ENCODE measurements around the gene NACC2. TPM values are rescaled to one million over a fixed set of nuclear protein-coding genes. Genes with fewer than 3 reads are reported as not detected.

The NACC2 gene
- total RNA-seq, 4 donors from 2014 or later, result 22.2 to 64.3 (median 26.5) TPM

DNA sequence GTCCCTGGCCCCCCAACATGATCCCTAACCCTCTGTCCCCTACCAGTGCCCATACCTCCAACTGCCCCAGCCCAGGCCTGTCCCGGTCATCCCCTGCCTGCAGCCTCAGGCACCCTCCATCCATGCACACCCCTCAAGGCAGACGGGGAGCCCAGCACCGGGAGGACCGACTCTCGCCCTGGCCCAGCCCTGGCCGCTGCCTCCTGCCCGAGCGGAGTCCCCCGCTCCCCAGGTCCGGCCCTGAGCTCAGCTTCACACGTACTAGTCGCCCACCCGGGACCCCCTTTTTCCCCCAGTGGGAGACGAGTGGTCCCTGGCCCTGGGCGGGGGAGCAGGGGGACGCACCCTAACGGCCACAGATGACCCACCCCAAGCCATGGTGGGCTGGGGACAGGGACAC, 84.9 kb downstream of the NACC2 start:
- Histone ChIP-seq H3K9me3 (no peaks in the 10 kb centered on the region), H3K27ac (peak overlapping the region in 2 of 4 donors; percentile 5 to 18), H3K27me3 (no peaks in the 10 kb centered on the region), H3K36me3 (peaks cover 0 to 7% (median 0%) of the 10 kb centered on the region in 4 donors), H3K4me1 (peaks cover 9 to 26% (median 18%) of the 10 kb centered on the region in 4 donors), H3K4me3 (no peak overlapping the region)
- no peak for DNase-seq
- no peak for TF ChIP-seq POLR2AphosphoS5 (IDR thresholded peaks at IDR 0.05)
- TF ChIP-seq EP300 (IDR thresholded peaks at IDR 0.05; ENCODE audit: low read depth), result no peak
- no peak for TF ChIP-seq POLR2A (IDR thresholded peaks at IDR 0.05)
- intact Hi-C loops (cut with DNase I; ENCODE audit: low total_unique reads), result no loop called here
- in situ Hi-C loops (cut with MboI; ENCODE audit: low pct_ligation_motif_present in 1 of 4, low pct_unique_long_range_greater_than_20kb in 1 of 4, low sequenced_read_pairs in 3 of 4), result no loop called here
- WGBS, 2 donors (ENCODE audit: low coverage in 1 of 2), result 90% methylated on average over 17 of the region's 17 CpGs; no CpG with 5 or more reads in 1 of the 2 donors

DNA sequence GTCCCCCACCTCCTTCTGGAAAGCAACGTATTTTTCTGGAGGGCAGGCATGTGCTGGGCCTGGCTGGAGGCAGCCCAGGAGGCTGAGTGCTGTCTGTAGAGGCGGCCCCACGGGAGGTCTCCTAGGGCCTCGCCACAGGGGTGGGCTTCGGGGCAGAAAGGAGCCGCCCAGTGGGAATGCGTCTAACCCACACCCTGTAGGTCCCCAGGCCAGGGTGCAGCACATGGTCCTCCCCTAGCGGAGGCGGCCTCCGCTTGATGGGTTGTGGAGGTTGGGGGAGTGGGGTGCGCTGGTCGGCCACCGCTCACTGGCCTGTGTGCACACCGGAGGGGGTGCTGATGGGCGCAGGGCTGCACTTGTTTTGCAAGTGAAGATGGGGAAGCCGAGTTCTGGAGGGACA, 85.6 kb downstream of the NACC2 start:
- peaks cover 9 to 26% (median 18%) of the 10 kb centered on the region in 4 donors for H3K4me1 ChIP-seq
- H3K27ac ChIP-seq, result peak overlapping the region in 2 of 4 donors; percentile 7 to 74
- no peaks in the 10 kb centered on the region for H3K9me3 ChIP-seq
- intact Hi-C loops (cut with DNase I; ENCODE audit: low total_unique reads), result no loop called here
- H3K4me3 ChIP-seq, result no peak overlapping the region
- 80 to 92% methylated on average over 1 to 13 of the region's 16 CpGs for WGBS, 2 donors (ENCODE audit: low coverage in 1 of 2)
- in situ Hi-C loops (cut with MboI; ENCODE audit: low pct_ligation_motif_present in 1 of 4, low pct_unique_long_range_greater_than_20kb in 1 of 4, low sequenced_read_pairs in 3 of 4), result no loop called here
- TF ChIP-seq POLR2AphosphoS5 (IDR thresholded peaks at IDR 0.05) (no peak), EP300 (IDR thresholded peaks at IDR 0.05; ENCODE audit: low read depth) (no peak), POLR2A (IDR thresholded peaks at IDR 0.05) (no peak)
- TF ChIP-seq, protein P1, sequence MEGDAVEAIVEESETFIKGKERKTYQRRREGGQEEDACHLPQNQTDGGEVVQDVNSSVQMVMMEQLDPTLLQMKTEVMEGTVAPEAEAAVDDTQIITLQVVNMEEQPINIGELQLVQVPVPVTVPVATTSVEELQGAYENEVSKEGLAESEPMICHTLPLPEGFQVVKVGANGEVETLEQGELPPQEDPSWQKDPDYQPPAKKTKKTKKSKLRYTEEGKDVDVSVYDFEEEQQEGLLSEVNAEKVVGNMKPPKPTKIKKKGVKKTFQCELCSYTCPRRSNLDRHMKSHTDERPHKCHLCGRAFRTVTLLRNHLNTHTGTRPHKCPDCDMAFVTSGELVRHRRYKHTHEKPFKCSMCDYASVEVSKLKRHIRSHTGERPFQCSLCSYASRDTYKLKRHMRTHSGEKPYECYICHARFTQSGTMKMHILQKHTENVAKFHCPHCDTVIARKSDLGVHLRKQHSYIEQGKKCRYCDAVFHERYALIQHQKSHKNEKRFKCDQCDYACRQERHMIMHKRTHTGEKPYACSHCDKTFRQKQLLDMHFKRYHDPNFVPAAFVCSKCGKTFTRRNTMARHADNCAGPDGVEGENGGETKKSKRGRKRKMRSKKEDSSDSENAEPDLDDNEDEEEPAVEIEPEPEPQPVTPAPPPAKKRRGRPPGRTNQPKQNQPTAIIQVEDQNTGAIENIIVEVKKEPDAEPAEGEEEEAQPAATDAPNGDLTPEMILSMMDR (IDR thresholded peaks at IDR 0.05), result no peak
- H3K27me3 ChIP-seq, result no peaks in the 10 kb centered on the region
- DNase-seq, result no peak
- peaks cover 0 to 7% (median 0%) of the 10 kb centered on the region in 4 donors for H3K36me3 ChIP-seq

DNA sequence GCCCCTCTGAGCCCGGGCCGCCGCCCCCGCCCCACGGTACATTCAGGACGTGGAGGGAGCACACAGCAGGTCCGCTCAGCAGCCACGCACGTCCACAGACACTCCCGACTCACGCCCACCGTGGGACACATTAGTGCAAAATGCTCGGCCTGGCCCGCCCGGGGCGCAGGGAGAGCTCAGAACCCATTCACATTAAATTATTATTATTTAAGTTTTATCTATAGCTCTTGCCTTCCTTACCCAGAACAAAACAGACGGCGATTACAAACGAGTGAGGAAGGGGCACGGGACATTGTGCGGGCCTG, 86.4 kb downstream of the NACC2 start:
- intact Hi-C loops (cut with DNase I; ENCODE audit: low total_unique reads), result no loop called here
- H3K4me1 ChIP-seq, result peaks cover 9 to 33% (median 19%) of the 10 kb centered on the region in 4 donors
- no peaks in the 10 kb centered on the region for H3K9me3 ChIP-seq
- no peak for TF ChIP-seq POLR2AphosphoS5 (IDR thresholded peaks at IDR 0.05)
- TF ChIP-seq POLR2A (IDR thresholded peaks at IDR 0.05), result no peak
- no peak for TF ChIP-seq EP300 (IDR thresholded peaks at IDR 0.05; ENCODE audit: low read depth)
- TF ChIP-seq, protein P1 (IDR thresholded peaks at IDR 0.05), result no peak
- WGBS, 2 donors (ENCODE audit: low coverage in 1 of 2), result 86% methylated on average over 21 of the region's 21 CpGs; no CpG with 5 or more reads in 1 of the 2 donors
- H3K36me3 ChIP-seq, result peaks cover 0 to 3% (median 0%) of the 10 kb centered on the region in 4 donors
- peak overlapping the region; percentile 65 to 74 (median 68) for H3K27ac ChIP-seq
- H3K27me3 ChIP-seq, result no peaks in the 10 kb centered on the region
- no peak overlapping the region for H3K4me3 ChIP-seq
- no peak for DNase-seq
- in situ Hi-C loops (cut with MboI; ENCODE audit: low pct_ligation_motif_present in 1 of 4, low pct_unique_long_range_greater_than_20kb in 1 of 4, low sequenced_read_pairs in 3 of 4), result no loop called here

DNA sequence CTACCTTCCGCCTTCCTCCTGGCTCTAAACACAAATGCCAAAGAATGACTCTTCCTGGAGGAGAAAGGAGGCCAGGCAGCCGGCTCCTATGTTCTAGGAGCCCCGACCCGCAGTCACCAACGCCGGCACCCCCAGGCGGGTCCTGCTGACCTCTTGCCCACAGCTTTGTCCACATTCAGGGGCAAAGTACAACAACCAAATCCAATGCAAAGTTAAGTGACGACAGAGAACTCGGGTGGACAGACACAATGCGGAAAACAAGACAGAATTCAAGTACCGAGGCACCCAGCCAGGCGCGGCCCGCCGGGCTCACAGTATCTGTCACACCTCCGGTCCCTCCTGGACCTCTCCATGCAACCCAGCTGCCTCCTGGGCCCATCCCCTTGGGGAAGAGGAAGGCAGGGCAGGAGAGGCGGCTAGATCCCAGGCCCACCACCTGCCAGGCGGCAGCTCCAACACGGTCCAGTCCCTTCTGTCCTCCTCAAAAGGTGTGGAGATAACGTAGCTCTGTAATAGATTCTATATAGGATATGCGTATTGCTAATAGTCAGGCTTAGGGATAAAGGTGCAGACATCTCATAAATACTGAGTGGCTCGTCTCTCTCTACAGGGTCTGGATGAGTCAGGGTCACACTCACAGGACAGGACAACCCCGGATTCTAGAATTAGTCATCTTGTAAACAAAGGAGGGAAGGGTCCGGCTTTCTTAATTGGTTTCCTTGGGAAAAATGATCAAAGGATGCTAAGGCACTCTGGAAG, 87.0 kb downstream of the NACC2 start:
- no peak for DNase-seq
- WGBS, 2 donors (ENCODE audit: low coverage in 1 of 2), result 79% methylated on average over 24 of the region's 24 CpGs; no CpG with 5 or more reads in 1 of the 2 donors
- in situ Hi-C loops (cut with MboI; ENCODE audit: low pct_ligation_motif_present in 1 of 4, low pct_unique_long_range_greater_than_20kb in 1 of 4, low sequenced_read_pairs in 3 of 4) (no loop called here), intact Hi-C loops (cut with DNase I; ENCODE audit: low total_unique reads) (no loop called here)
- Histone ChIP-seq H3K36me3 (no peaks in the 10 kb centered on the region), H3K4me3 (no peak overlapping the region), H3K9me3 (no peaks in the 10 kb centered on the region), H3K27ac (peak overlapping the region; percentile 65 to 74 (median 68)), H3K4me1 (peaks cover 9 to 37% (median 22%) of the 10 kb centered on the region in 4 donors), H3K27me3 (no peaks in the 10 kb centered on the region)
- TF ChIP-seq EP300 (IDR thresholded peaks at IDR 0.05; ENCODE audit: low read depth) (no peak), POLR2AphosphoS5 (IDR thresholded peaks at IDR 0.05) (no peak), POLR2A (IDR thresholded peaks at IDR 0.05) (no peak)
- TF ChIP-seq, protein P1 (IDR thresholded peaks at IDR 0.05), result no peak
